ENCODE measurements around the gene ZNF24.

DNA sequence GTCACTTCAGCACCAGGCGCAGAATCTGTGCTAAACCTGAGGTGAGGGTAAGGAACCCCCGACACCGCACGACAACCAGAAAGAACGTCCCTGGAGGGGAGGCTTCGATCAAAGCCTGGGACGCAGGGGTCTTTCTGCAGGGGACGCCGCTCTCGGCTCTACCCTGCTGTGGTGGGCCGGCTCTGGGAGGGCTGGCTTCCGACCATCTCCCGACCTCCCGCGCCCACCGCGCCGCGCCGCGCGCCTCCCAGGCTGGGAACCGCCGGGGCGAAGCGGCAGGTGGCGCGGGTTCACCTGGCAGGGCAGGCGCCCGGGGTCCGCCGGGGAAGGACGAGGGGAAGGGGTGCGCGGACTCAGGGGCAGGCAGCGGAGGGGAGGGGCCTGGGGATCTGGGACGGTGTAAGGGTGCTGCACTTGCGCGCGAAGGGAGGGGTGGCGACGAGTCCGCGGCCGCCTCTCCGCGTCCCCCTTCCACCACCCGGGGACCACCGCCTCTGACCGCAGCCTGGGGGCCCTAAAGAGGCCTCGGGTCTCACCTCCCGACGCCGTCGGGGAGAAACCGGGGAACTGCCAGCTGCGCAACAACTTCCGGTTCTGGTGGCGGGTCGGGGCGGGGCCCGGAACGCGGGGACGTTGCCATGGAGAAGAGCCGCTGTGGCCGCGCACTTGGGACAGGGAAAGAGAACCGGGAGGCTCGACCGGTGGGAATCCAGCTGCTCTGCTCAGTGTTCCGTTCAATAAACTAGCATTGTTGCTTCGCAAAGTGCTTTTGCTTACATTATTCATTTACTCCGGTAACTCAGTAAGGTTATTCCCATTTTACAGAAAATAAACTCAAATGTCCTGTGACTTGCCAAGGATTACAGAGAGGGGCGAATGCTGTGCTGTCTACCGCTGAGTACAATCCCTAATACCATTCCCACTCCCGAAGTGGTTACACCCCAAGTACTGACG is 32.8 kb upstream of the ZNF24 start, which contains the start of gene ZNF396:
- TF ChIP-seq, protein P1, sequence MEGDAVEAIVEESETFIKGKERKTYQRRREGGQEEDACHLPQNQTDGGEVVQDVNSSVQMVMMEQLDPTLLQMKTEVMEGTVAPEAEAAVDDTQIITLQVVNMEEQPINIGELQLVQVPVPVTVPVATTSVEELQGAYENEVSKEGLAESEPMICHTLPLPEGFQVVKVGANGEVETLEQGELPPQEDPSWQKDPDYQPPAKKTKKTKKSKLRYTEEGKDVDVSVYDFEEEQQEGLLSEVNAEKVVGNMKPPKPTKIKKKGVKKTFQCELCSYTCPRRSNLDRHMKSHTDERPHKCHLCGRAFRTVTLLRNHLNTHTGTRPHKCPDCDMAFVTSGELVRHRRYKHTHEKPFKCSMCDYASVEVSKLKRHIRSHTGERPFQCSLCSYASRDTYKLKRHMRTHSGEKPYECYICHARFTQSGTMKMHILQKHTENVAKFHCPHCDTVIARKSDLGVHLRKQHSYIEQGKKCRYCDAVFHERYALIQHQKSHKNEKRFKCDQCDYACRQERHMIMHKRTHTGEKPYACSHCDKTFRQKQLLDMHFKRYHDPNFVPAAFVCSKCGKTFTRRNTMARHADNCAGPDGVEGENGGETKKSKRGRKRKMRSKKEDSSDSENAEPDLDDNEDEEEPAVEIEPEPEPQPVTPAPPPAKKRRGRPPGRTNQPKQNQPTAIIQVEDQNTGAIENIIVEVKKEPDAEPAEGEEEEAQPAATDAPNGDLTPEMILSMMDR (IDR thresholded peaks at IDR 0.05; ENCODE audit: low read length) = no peak
- TF ChIP-seq EZH2 (IDR thresholded peaks at IDR 0.05; ENCODE audit: borderline replicate concordance, low read length) = no peak

All from OCI-LY1 (cell line).